A673 (cell line): ENCODE data around the gene SLC25A21. TPM values are rescaled to one million over a fixed set of nuclear protein-coding genes. Genes with fewer than 3 reads are reported as not detected.

ENCODE experiments used
- BruUV-seq: library from RNA; stranded (reverse); fragments of 400-500 nt; replicated peaks from 2 replicates; lab custom pipeline; 2021; lab: Mats Ljungman, UMichigan
- CTCF ChIA-PET: fragments of 300-600 bp; sonication (Branson Sonifier 250); formaldehyde crosslinking; loops from one replicate; lab custom pipeline; 2022; ENCODE audit warnings: antibody characterized with exemption; lab: Charles Lee
- POLR2A ChIA-PET: fragments of 300-600 bp; sonication (Branson Sonifier 250); formaldehyde crosslinking; loops from one replicate; lab custom pipeline; 2022; ENCODE audit warnings: antibody characterized with exemption; ENCODE audit not compliant: low non-redundant PET; lab: Charles Lee
- DNase-seq: peaks from one replicate; pipeline ENCODE4 v3.0.0-alpha.2; 2015; ENCODE audit warnings: low spot score
- H3K27ac ChIP-seq: fragments of 200-600 bp; sonication (generic); 2 replicates; pipeline ENCODE4 v1.5.1; 2016; ENCODE audit warnings: mixed run types, low read depth, mild to moderate bottlenecking, mixed read lengths, antibody characterized with exemption, low read length; ENCODE audit not compliant: poor library complexity, severe bottlenecking
- H3K27me3 ChIP-seq: fragments of 200-600 bp; sonication (generic); replicated peaks from 2 replicates; pipeline ENCODE4 v1.6.1; 2017; ENCODE audit warnings: mixed run types, low read depth, mild to moderate bottlenecking, mixed read lengths, antibody characterized with exemption, low read length; ENCODE audit not compliant: insufficient read depth, poor library complexity
- H3K36me3 ChIP-seq: fragments of 200-600 bp; sonication (generic); 2 replicates; pipeline ENCODE4 v1.6.1; 2016; ENCODE audit warnings: mixed run types, mild to moderate bottlenecking, mixed read lengths, antibody characterized with exemption, low read length; ENCODE audit not compliant: insufficient read depth, poor library complexity, severe bottlenecking
- H3K4me1 ChIP-seq: fragments of 200-600 bp; sonication (generic); 2 replicates; pipeline ENCODE4 v1.6.1; 2017; ENCODE audit warnings: mixed run types, mild to moderate bottlenecking, mixed read lengths, antibody characterized with exemption, low read length; ENCODE audit not compliant: insufficient read depth, poor library complexity, severe bottlenecking
- H3K4me3 ChIP-seq: fragments of 200-600 bp; sonication (generic); 2 replicates; pipeline ENCODE4 v1.5.1; 2016; ENCODE audit warnings: low read depth, mixed run types, mild to moderate bottlenecking, mixed read lengths, low read length; ENCODE audit not compliant: poor library complexity, severe bottlenecking
- H3K9me3 ChIP-seq: fragments of 200-600 bp; sonication (generic); 2 replicates; pipeline ENCODE4 v1.6.1; 2016; ENCODE audit warnings: mixed run types, low read depth, mild to moderate bottlenecking, mixed read lengths, antibody characterized with exemption, low read length; ENCODE audit not compliant: poor library complexity, severe bottlenecking
- EZH2 ChIP-seq: fragments of 200-600 bp; sonication (generic); IDR thresholded peaks from 2 replicates; pipeline ENCODE4 v1.6.1; 2017; ENCODE audit warnings: borderline replicate concordance, low read depth, mild to moderate bottlenecking, mixed read lengths, antibody characterized with exemption, low read length; ENCODE audit not compliant: poor library complexity, severe bottlenecking
- intact Hi-C: fragments of 100-400 bp; cut with micrococcal nuclease; formaldehyde crosslinking; loops from one replicate; pipeline ENCODE4 v1.10.0; 2022; ENCODE audit not compliant: unreplicated experiment
- microRNA-seq: library from miRNA; unstranded; fragments of <30 nt; microRNA quantifications from one replicate; pipeline ENCODE4 v1.2.0, GENCODE V29; 2021
- total RNA-seq: library from RNA; stranded (reverse); gene quantifications from 2 replicates; pipeline ENCODE4 v1.2.3, GENCODE V29; 2021
- TF ChIP-seq, protein P1 (sequence below): fragments of 300-800, 200-600 bp; sonication (generic); conservative IDR thresholded peaks from 2 replicates; pipeline ENCODE4 v1.5.1; 2017; ENCODE audit warnings: low read depth, mild to moderate bottlenecking, antibody characterized with exemption, low read length, moderate library complexity, mixed read lengths

Gene SLC25A21
- total RNA-seq, 1 experiment from 2014 or later, result 4.7 TPM

DNA sequence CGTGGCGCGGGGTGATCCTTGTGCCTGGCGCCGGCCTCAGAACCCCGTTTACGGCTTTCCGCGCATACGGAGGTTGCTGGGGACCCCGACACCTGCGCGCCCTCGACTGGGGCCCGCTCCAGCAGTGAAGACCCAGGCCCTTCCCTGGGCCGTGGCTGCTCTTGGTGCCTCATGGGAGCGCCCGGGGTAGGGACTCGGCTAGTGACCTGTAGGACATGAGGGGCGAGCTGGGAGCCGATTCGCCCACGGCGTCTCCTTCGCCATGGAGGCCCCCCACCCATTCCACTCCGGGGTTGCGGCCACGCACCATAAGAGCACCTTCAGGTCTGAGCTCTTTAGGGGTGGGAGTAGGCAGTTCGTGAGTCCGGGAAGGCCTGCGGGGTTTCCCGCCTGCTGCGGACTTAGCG lies 525.0 kb downstream of the SLC25A21 start:
- intact Hi-C loops, result loop anchor here (2.0 to 5.0 kb wide), 4 partner anchors 110 to 501 kb away; no protein-coding TSS in a partner anchor
- H3K36me3 ChIP-seq, result no peaks in the 10 kb centered on the region
- no peaks in the 10 kb centered on the region for H3K9me3 ChIP-seq

DNA sequence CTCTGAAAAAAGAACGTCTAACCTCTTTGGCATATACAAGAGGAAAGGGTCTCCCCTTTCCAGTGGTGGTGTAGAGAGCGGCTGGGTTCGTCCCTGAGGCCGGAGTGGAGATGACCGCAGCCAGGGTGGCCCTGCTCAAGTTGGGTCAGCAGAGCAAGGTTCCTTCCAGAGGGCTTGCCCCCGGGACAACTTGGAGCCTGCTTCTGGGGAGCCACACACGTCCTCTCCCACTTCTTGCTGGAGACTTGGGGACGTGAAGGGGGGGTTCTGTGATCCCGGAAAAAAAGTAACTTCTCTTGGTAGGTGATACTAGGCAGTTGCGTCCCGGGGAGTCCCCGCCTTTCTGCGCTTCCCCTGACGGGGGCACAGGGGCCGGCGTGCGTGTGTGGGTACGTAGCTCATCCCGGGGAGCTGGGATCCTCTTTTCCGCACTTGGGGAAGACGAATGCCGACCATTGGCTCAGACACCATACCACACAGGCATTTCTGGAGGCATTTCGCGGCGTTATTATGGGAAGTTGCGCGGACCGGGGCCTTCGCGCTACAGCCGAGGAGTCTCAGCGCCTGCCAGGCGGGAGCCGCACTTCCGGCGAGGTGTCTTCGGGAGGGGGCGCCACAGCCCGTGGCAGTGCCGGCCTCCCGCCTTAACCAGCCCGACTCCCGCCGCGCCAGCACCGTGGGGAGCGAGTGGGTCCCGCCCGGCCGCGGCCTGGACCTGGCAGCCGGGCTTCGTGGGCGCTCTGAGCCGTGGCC lies 525.6 kb downstream of the SLC25A21 start:
- no peaks in the 10 kb centered on the region for H3K36me3 ChIP-seq
- CTCF ChIA-PET, result interaction anchor here (1.1 to 2.0 kb wide), 5 partner anchors 9 to 503 kb away, joined by 3 to 19 read pairs (median 14); no protein-coding TSS in a partner anchor
- DNase-seq, result peak; percentile 82
- H3K4me3 ChIP-seq, result peak overlapping the region; percentile 59
- POLR2A ChIA-PET, result no interaction called here
- intact Hi-C loops, result loop anchor here (2.0 to 5.0 kb wide), 4 partner anchors 110 to 502 kb away; no protein-coding TSS in a partner anchor
- BruUV-seq, result no TSS peak
- H3K9me3 ChIP-seq, result no peaks in the 10 kb centered on the region
- H3K27ac ChIP-seq, result peak overlapping the region; percentile 83
- no peaks in the 10 kb centered on the region for H3K27me3 ChIP-seq
- peaks cover 12% of the 10 kb centered on the region for H3K4me1 ChIP-seq
- TF ChIP-seq, protein P1, sequence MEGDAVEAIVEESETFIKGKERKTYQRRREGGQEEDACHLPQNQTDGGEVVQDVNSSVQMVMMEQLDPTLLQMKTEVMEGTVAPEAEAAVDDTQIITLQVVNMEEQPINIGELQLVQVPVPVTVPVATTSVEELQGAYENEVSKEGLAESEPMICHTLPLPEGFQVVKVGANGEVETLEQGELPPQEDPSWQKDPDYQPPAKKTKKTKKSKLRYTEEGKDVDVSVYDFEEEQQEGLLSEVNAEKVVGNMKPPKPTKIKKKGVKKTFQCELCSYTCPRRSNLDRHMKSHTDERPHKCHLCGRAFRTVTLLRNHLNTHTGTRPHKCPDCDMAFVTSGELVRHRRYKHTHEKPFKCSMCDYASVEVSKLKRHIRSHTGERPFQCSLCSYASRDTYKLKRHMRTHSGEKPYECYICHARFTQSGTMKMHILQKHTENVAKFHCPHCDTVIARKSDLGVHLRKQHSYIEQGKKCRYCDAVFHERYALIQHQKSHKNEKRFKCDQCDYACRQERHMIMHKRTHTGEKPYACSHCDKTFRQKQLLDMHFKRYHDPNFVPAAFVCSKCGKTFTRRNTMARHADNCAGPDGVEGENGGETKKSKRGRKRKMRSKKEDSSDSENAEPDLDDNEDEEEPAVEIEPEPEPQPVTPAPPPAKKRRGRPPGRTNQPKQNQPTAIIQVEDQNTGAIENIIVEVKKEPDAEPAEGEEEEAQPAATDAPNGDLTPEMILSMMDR, result peak; percentile 60
- TF ChIP-seq EZH2, result no peak

More for the DNA sequence above, 525.0 kb downstream of the SLC25A21 start:
- BruUV-seq, result no TSS peak
- H3K4me1 ChIP-seq, result peaks cover 17% of the 10 kb centered on the region
- CTCF ChIA-PET, result interaction anchor here (1.1 to 2.0 kb wide), 5 partner anchors 9 to 502 kb away, joined by 3 to 19 read pairs (median 14); no protein-coding TSS in a partner anchor
- no peaks in the 10 kb centered on the region for H3K27me3 ChIP-seq
- DNase-seq, result no peak
- TF ChIP-seq, protein P1, result no peak; the same call in 1 of the 2 replicates
- no peak for TF ChIP-seq EZH2
- H3K27ac ChIP-seq, result peak overlapping the region; percentile 83
- POLR2A ChIA-PET, result interaction anchor here (1.4 kb wide), 1 partner anchor 294 kb away, joined by 4 read pairs; no protein-coding TSS in a partner anchor
- peak overlapping the region; percentile 59 for H3K4me3 ChIP-seq

DNA sequence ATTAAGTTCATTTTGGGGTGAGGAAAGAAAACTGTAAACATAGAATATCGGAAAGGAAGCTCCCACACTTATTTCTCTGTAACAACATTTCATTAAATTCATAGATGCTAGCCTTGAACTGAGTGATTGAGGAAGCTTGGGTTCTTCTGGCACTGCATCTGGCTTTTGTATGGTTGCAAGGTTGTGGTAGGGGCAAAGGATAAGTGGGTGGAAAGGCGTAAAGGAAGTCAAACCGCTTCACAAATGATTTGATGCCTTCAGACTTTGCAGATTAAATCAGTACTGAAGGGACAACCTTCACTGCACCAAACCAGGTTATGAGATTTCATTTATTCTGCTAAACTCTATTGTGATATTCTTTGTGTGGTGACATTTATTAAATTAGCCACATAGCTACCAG lies 538.8 kb downstream of the SLC25A21 start:
- intact Hi-C loops, result no loop called here
- no peak overlapping the region for H3K27ac ChIP-seq
- no peak for DNase-seq
- H3K4me1 ChIP-seq, result no peaks in the 10 kb centered on the region
- no peak overlapping the region for H3K4me3 ChIP-seq
- ChIA-PET POLR2A (interaction anchor here (0.6 kb wide), 1 partner anchor 49 kb away, joined by 4 read pairs; no protein-coding TSS in a partner anchor), CTCF (no interaction called here)
- TF ChIP-seq EZH2, result no peak
- TF ChIP-seq, protein P1, result no peak
- no peaks in the 10 kb centered on the region for H3K9me3 ChIP-seq
- BruUV-seq, result no TSS peak
- no peaks in the 10 kb centered on the region for H3K27me3 ChIP-seq
- H3K36me3 ChIP-seq, result no peaks in the 10 kb centered on the region

Small RNAs within 50 kb of the gene (microRNA-seq; reads per million reads assigned to microRNA genes)
- not detected for gene MIR4503

Other genes with a start within 250 kb of the SLC25A21 start
- 15.0 and 23.2 TPM in 2 replicates for gene MIPOL1, start 25.3 kb upstream of the SLC25A21 start, total RNA-seq